ENCODE measurements around the gene PCBP3.

DNA sequence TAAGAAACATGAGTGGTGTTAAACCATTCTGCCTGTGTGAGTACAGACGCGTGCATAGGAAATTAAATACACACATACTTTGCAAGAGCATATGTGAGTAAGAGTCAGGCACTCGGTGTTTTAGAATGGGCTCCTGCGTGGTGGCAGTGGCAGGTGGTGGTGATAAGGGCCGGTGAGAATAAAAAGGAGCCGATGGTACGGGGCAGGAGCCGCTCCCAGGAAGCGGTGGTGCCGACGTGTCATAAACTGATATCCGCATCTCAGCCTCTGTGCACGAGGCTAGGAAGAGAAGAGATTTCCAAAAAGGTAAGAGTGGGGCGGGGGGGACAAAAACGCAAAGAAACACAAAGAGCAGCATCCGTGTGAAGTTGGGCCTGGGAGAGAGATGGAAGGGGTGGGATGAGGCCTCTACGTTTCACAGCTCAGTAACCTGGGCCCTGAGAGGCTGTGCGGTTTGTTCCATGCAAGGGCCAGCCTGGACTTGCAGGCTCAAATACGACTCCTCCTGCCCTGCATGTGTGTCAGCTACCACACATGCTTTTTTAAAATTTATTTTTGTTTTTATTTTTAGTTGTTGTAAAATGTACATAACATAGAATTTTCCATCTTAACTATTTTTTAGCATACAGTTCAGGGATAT lies 210.3 kb downstream of the PCBP3 start:
- TF ChIP-seq GATA2 (IDR thresholded peaks at IDR 0.05; ENCODE audit: low read depth, low read length), result no peak
- no peak for TF ChIP-seq GATA3 (IDR thresholded peaks at IDR 0.05; ENCODE audit: low read depth, low read length)
